GM12878 (cell line): ENCODE results near the gene MYRFL. TPM values are rescaled to one million over a fixed set of nuclear protein-coding genes. Genes with fewer than 3 reads are reported as not detected.

Source experiments
- ATAC-seq: fragments of 200-7000 bp; cut with Tn5 transposase; 3 replicates; pipeline ENCODE4 v1.9.1; 2020; ENCODE audit warnings: mild to moderate bottlenecking, moderate library complexity
- BruUV-seq: library from RNA; stranded (reverse); fragments of 400-500 nt; replicated peaks from 2 replicates; lab custom pipeline; 2021; lab: Mats Ljungman, UMichigan
- CTCF ChIA-PET: fragments of 300-600 bp; sonication (Branson Sonifier 250); formaldehyde crosslinking; extraction: SDS; loops from one replicate; lab custom pipeline; 2021; ENCODE audit warnings: inconsistent platforms; lab: Yijun Ruan, JAX
- POLR2A ChIA-PET: fragments of 350-600 bp; formaldehyde crosslinking; extraction: SDS; loops from one replicate; lab custom pipeline; 2021; ENCODE audit warnings: inconsistent platforms; lab: Charles Lee
- RAD21 ChIA-PET: fragments of 300-600 bp; sonication (Branson Sonifier 250); formaldehyde crosslinking; loops from one replicate; lab custom pipeline; 2023; ENCODE audit warnings: antibody characterized with exemption; ENCODE audit not compliant: unreplicated experiment; lab: Charles Lee
- SMC1A ChIA-PET: fragments of 300-600 bp; sonication (Branson Sonifier 250); formaldehyde crosslinking; loops from one replicate; lab custom pipeline; 2023; ENCODE audit not compliant: unreplicated experiment, uncharacterized antibody; lab: Charles Lee
- DNase-seq: peaks from one replicate; pipeline ENCODE4 v3.0.0-alpha.2; 2011; ENCODE audit warnings: low read depth, low spot score
- FAIRE-seq: peaks from 3 replicates; lab custom pipeline; 2011; peaks lifted over from hg19 to GRCh38; lab: Jason Lieb, UNC
- H2AFZ ChIP-seq: 2 replicates; pipeline ENCODE4 v1.6.0; 2011; ENCODE audit warnings: low read depth, low read length, control low read depth; ENCODE audit not compliant: control insufficient read depth
- H3K27ac ChIP-seq: 2 replicates; pipeline ENCODE4 v1.5.1; 2011; ENCODE audit warnings: control low read depth; ENCODE audit not compliant: control insufficient read depth, insufficient read depth
- H3K27me3 ChIP-seq, 2 experiments: replicated peaks in 1 of 2; 2 replicates each; pipeline versions ENCODE4 v1.6.0 to v1.6.1; 2011; ENCODE audit warnings: low read length in 1 of 2; ENCODE audit not compliant: control insufficient read depth in 2 of 2, insufficient read depth in 2 of 2
- H3K36me3 ChIP-seq, 2 experiments: 2 replicates each; pipeline ENCODE4 v1.5.1; 2011; ENCODE audit warnings: low read length in 1 of 2; ENCODE audit not compliant: control insufficient read depth in 2 of 2, insufficient read depth in 2 of 2
- H3K4me1 ChIP-seq: 2 replicates; pipeline ENCODE4 v1.6.1; 2011; ENCODE audit warnings: mild to moderate bottlenecking, low read length, moderate library complexity, mixed read lengths; ENCODE audit not compliant: control insufficient read depth, insufficient read depth
- H3K4me2 ChIP-seq: 2 replicates; pipeline ENCODE4 v1.6.0; 2011; ENCODE audit warnings: control low read depth; ENCODE audit not compliant: control insufficient read depth, insufficient read depth
- H3K4me3 ChIP-seq: fragments of 200-600 bp; sonication (generic); 2 replicates; pipeline ENCODE4 v1.5.1; 2016
- H3K79me2 ChIP-seq: 2 replicates; pipeline ENCODE4 v1.6.0; 2011; ENCODE audit warnings: low read length; ENCODE audit not compliant: control insufficient read depth, insufficient read depth
- H3K9ac ChIP-seq: 2 replicates; pipeline ENCODE4 v1.8.0; 2011; ENCODE audit warnings: low read length, control low read depth, mixed read lengths; ENCODE audit not compliant: control insufficient read depth, insufficient read depth
- H3K9me3 ChIP-seq: replicated peaks from 3 replicates; pipeline ENCODE4 v1.5.1; 2011; ENCODE audit warnings: mild to moderate bottlenecking, low read length; ENCODE audit not compliant: control insufficient read depth, insufficient read depth
- H4K20me1 ChIP-seq: 2 replicates; pipeline ENCODE4 v1.6.0; 2011; ENCODE audit not compliant: control insufficient read depth, insufficient read depth
- EP300 ChIP-seq, 2 experiments: fragments of 150-350 bp in 1 of 2; IDR thresholded peaks; 2 replicates each; pipeline ENCODE4 v1.6.1; 2011 to 2012; ENCODE audit warnings: low read depth in 2 of 2, low read length in 2 of 2, borderline replicate concordance in 1 of 2, improper control_type of control experiment in 1 of 2, inconsistent platforms in 1 of 2; ENCODE audit not compliant: control insufficient read depth in 1 of 2
- MYB ChIP-seq: fragments of 150-350 bp; IDR thresholded peaks from 2 replicates; pipeline ENCODE4 v1.6.1; 2014; ENCODE audit warnings: mild to moderate bottlenecking, low read depth, low read length, borderline replicate concordance
- RBBP5 ChIP-seq: fragments of 200-600 bp; sonication (generic); conservative IDR thresholded peaks from 2 replicates; pipeline ENCODE4 v1.6.1; 2016
- ZBTB11 ChIP-seq: fragments of 450-650 bp; formaldehyde crosslinking; IDR thresholded peaks from 2 replicates; pipeline ENCODE4 v1.5.0; 2022; ENCODE audit warnings: mild to moderate bottlenecking, missing genetic modification characterization
- ZSCAN29 ChIP-seq: fragments of 450-650 bp; IDR thresholded peaks from 2 replicates; pipeline ENCODE4 v1.6.1; 2017; ENCODE audit warnings: mild to moderate bottlenecking, moderate library complexity
- WGBS: methylation state at CpG from one replicate; pipeline ENCODE4 v1.1.6; 2016; ENCODE audit warnings: low lambda C conversion rate; ENCODE audit not compliant: insufficient replicate concordance, insufficient coverage; ENCODE audit errors: missing lambda C conversion rate; 5-methylcytosine and 5-hydroxymethylcytosine counted together
- in situ Hi-C: fragments of 300-500 bp; cut with MboI; formaldehyde crosslinking; loops from 9 replicates; pipeline ENCODE4 v1.14.3; 2018; ENCODE audit warnings: mixed read lengths
- intact Hi-C: fragments of 100-400 bp; cut with micrococcal nuclease; formaldehyde crosslinking; loops from one replicate; pipeline ENCODE4 v1.14.2; 2022; ENCODE audit not compliant: unreplicated experiment
- polyA plus RNA-seq, 11 experiments: library from polyadenylated mRNA; depleted of rRNA in 4 of 11; unstranded in 6 of 11; stranded (reverse) in 5 of 11; fragments of >200 nt; fragmentation: Nextera tagmentation in 4 of 11; fragmentation: Illumina TruSeq in 1 of 11; extraction: Ambion mirVana in 4 of 11; extraction: Trizol in 1 of 11; gene quantifications; 1 replicate in 1 of 11; 2 replicates in 10 of 11; pipeline versions ENCODE4 v1.2.1 to v1.2.3, GENCODE V29; 2011 to 2016; ENCODE audit warnings: inconsistent platforms in 2 of 11, missing spikeins in 2 of 11, low read depth in 1 of 11
- total RNA-seq, 4 experiments: library from RNA; depleted of rRNA in 3 of 4; stranded (reverse); fragments of >200 nt in 3 of 4; fragmentation: Illumina TruSeq in 1 of 4; extraction: Trizol in 1 of 4; gene quantifications; 2 replicates each; pipeline versions ENCODE4 v1.2.1 to v1.2.3, GENCODE V29; 2013 to 2021
- TF ChIP-seq, protein P1 (sequence below): fragments of 450-650 bp; IDR thresholded peaks from 2 replicates; pipeline ENCODE4 v1.6.1; 2016; ENCODE audit warnings: mild to moderate bottlenecking
- TF ChIP-seq, protein P2 (sequence below): fragments of 450-650 bp; IDR thresholded peaks from 2 replicates; pipeline ENCODE4 v1.6.1; 2017; ENCODE audit warnings: mild to moderate bottlenecking, low read depth, inconsistent platforms; ENCODE audit not compliant: poor library complexity, severe bottlenecking

Gene MYRFL
- total and polyA plus RNA-seq, 10 of the 15 experiments (the other 5 are each of a cell fraction or from before 2014, with no cell fraction given), result 0.24 to 1.8 (median 0.64) TPM

DNA sequence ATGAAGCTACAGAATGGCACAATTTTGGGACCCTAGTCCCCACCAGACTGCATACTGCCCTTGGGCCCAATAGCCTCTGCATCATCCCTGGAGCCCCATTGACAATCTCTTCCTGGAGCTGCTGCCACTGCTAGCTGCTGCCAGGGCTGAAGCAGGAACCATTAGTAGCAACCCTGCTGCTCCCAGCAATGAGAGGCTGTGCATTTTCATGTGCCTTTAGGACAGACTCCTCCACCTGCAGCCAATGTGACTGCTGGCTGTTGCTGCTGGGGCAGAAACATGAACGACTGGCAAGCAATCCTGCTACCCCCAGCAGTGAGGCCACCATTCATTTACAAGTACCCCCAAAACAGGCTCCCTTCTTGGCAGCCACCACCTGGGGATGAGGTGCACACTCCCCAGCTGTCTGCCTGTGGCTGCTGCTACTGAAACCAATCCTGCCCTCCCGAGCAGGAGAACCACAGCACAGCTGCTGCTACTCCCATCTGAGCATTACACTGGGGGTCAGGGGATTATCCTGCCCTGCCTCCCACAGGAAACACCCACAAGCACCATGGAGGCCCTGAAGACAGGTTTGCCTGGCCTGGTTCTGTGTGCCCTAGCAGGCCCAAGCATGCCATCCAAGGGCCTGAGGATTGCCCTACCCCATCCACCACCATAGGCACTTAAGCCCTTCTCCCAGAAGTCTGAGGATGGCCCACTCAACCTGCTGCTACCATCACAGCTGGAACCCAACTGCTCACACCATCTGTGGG lies 181.0 kb downstream of the MYRFL start:
- no peak for ATAC-seq
- Histone ChIP-seq H3K27ac (no peak overlapping the region), H4K20me1 (no peaks in the 10 kb centered on the region), H3K9me3 (no peaks in the 10 kb centered on the region; the same call in 1 of the 3 replicates), H3K9ac (no peak overlapping the region), H2AFZ (peak overlapping the region; percentile 17; the same call in 1 of the 2 replicates), H3K36me3 (no peaks in the 10 kb centered on the region), H3K79me2 (no peaks in the 10 kb centered on the region), H3K4me3 (no peak overlapping the region), H3K27me3 (no peaks in the 10 kb centered on the region), H3K4me1 (no peaks in the 10 kb centered on the region), H3K4me2 (peak overlapping the region; percentile 9; the same call in 1 of the 2 replicates)
- TF ChIP-seq ZBTB11 (CRISPR knock-in tag) (no peak), EP300 (IDR thresholded peaks at IDR 0.05; ENCODE audit: borderline replicate concordance in 1 of 2, control insufficient read depth in 1 of 2, low read depth in 2 of 2, low read length in 2 of 2) (no peak), RBBP5 (no peak), ZSCAN29 (no peak), MYB (no peak)
- TF ChIP-seq, protein P1, sequence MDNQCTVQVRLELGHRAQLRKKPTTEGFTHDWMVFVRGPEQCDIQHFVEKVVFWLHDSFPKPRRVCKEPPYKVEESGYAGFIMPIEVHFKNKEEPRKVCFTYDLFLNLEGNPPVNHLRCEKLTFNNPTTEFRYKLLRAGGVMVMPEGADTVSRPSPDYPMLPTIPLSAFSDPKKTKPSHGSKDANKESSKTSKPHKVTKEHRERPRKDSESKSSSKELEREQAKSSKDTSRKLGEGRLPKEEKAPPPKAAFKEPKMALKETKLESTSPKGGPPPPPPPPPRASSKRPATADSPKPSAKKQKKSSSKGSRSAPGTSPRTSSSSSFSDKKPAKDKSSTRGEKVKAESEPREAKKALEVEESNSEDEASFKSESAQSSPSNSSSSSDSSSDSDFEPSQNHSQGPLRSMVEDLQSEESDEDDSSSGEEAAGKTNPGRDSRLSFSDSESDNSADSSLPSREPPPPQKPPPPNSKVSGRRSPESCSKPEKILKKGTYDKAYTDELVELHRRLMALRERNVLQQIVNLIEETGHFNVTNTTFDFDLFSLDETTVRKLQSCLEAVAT, result no peak
- TF ChIP-seq, protein P2, sequence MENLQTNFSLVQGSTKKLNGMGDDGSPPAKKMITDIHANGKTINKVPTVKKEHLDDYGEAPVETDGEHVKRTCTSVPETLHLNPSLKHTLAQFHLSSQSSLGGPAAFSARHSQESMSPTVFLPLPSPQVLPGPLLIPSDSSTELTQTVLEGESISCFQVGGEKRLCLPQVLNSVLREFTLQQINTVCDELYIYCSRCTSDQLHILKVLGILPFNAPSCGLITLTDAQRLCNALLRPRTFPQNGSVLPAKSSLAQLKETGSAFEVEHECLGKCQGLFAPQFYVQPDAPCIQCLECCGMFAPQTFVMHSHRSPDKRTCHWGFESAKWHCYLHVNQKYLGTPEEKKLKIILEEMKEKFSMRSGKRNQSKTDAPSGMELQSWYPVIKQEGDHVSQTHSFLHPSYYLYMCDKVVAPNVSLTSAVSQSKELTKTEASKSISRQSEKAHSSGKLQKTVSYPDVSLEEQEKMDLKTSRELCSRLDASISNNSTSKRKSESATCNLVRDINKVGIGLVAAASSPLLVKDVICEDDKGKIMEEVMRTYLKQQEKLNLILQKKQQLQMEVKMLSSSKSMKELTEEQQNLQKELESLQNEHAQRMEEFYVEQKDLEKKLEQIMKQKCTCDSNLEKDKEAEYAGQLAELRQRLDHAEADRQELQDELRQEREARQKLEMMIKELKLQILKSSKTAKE, result no peak
- 0% methylated on average over 2 of the region's 2 CpGs for WGBS
- no TSS peak for BruUV-seq
- FAIRE-seq, result no peak
- no peak for DNase-seq
- ChIA-PET CTCF (no interaction called here), RAD21 (no interaction called here), POLR2A (no interaction called here), SMC1A (no interaction called here)
- intact Hi-C loops (no loop called here), in situ Hi-C loops (no loop called here)
